Measurements from ENCODE around the gene PRMT1.

GRCh38 chr19:49665036-49665350 is 12.1 kb upstream of the PRMT1 start:
- TF ChIP-seq CTCF (IDR thresholded peaks at IDR 0.05) (no peak), EP300 (IDR thresholded peaks at IDR 0.05) (no peak)

All from upper lobe of left lung (tissue), 4 donors.